H1 (cell line): ENCODE measurements around the gene MAGI2. TPM values are rescaled to one million over a fixed set of nuclear protein-coding genes. Genes with fewer than 3 reads are reported as not detected.

ENCODE experiments used
- CTCF ChIA-PET: fragments of 300-600 bp; sonication (Branson Sonifier 250); formaldehyde crosslinking; loops from one replicate; lab custom pipeline; 2021; ENCODE audit not compliant: partially characterized antibody; lab: Charles Lee
- POLR2A ChIA-PET: fragments of 300-600 bp; sonication (Branson Sonifier 250); formaldehyde crosslinking; loops from one replicate; lab custom pipeline; 2021; ENCODE audit warnings: inconsistent platforms; ENCODE audit not compliant: partially characterized antibody; lab: Charles Lee
- DNase-seq, 2 experiments: peaks; one replicate each; pipeline versions ENCODE4 v3.0.0 to v3.0.0-alpha.2; 2010 to 2022; ENCODE audit warnings: low spot score in 2 of 2, low read depth in 1 of 2, mixed read lengths in 1 of 2
- FAIRE-seq: peaks from 2 replicates; lab custom pipeline; 2011; peaks lifted over from hg19 to GRCh38; lab: Jason Lieb, UNC
- H2AFZ ChIP-seq: 2 replicates; pipeline ENCODE4 v1.8.1; 2012; ENCODE audit warnings: low read length, inconsistent platforms
- H2AK5ac ChIP-seq: 2 replicates; pipeline ENCODE4 v1.6.1; 2013; ENCODE audit warnings: low read depth, low read length
- H2BK120ac ChIP-seq: replicated peaks from 2 replicates; pipeline ENCODE3; 2013; ENCODE audit warnings: low read depth, low read length, inconsistent platforms
- H2BK12ac ChIP-seq: 2 replicates; pipeline ENCODE4 v1.6.1; 2013; ENCODE audit warnings: low read depth, low read length
- H2BK15ac ChIP-seq: 2 replicates; pipeline ENCODE4 v1.6.1; 2013; ENCODE audit warnings: low read length
- H2BK20ac ChIP-seq: 2 replicates; pipeline ENCODE4 v1.6.1; 2013; ENCODE audit warnings: low read length
- H2BK5ac ChIP-seq: 2 replicates; pipeline ENCODE4 v1.6.1; 2013; ENCODE audit warnings: low read depth, low read length
- H3K14ac ChIP-seq: 2 replicates; pipeline ENCODE4 v1.6.1; 2013; ENCODE audit warnings: inconsistent platforms; ENCODE audit not compliant: insufficient read length
- H3K18ac ChIP-seq: 2 replicates; pipeline ENCODE4 v1.6.1; 2013; ENCODE audit warnings: low read length; ENCODE audit errors: extremely low read depth
- H3K23ac ChIP-seq: 2 replicates; pipeline ENCODE4 v1.6.1; 2013; ENCODE audit warnings: inconsistent platforms; ENCODE audit not compliant: insufficient read length
- H3K23me2 ChIP-seq: 2 replicates; pipeline ENCODE4 v1.6.1; 2013; ENCODE audit warnings: low read depth, low read length
- H3K27ac ChIP-seq: 2 replicates; pipeline ENCODE4 v1.6.1; 2011; ENCODE audit warnings: low read depth, low read length, inconsistent platforms
- H3K27me3 ChIP-seq, 4 experiments: replicated peaks in 1 of 4; 1 replicate in 1 of 4; 2 replicates in 3 of 4; pipeline versions ENCODE4 v1.6.1 to v1.8.1; 2011 to 2013; ENCODE audit warnings: low read length in 3 of 4, mild to moderate bottlenecking in 3 of 4, inconsistent platforms in 2 of 4, mixed read lengths in 2 of 4, moderate library complexity in 1 of 4; ENCODE audit not compliant: control insufficient read depth in 3 of 4, insufficient read depth in 3 of 4; ENCODE audit errors: extremely low read depth in 1 of 4
- H3K36me3 ChIP-seq, 4 experiments: 2 replicates each; pipeline versions ENCODE4 v1.6.1 to v1.8.1; 2011 to 2013; ENCODE audit warnings: mild to moderate bottlenecking in 4 of 4, low read length in 3 of 4, moderate library complexity in 2 of 4, control low read depth in 1 of 4, inconsistent platforms in 1 of 4; ENCODE audit not compliant: insufficient read depth in 4 of 4, control insufficient read depth in 2 of 4
- H3K4ac ChIP-seq: replicated peaks from 2 replicates; pipeline ENCODE3; 2013; ENCODE audit warnings: low read length, low read depth, mixed read lengths, inconsistent platforms; ENCODE audit not compliant: insufficient read length
- H3K4me1 ChIP-seq, 4 experiments: replicated peaks in 1 of 4; 1 replicate in 1 of 4; 2 replicates in 3 of 4; pipeline versions ENCODE4 v1.6.1 to v1.8.1; 2011 to 2013; ENCODE audit warnings: low read length in 3 of 4, inconsistent platforms in 2 of 4, mixed read lengths in 1 of 4; ENCODE audit not compliant: insufficient read depth in 4 of 4, control insufficient read depth in 3 of 4
- H3K4me2 ChIP-seq, 2 experiments: 2 replicates each; pipeline versions ENCODE4 v1.6.1 to v1.8.1; 2011 to 2013; ENCODE audit warnings: low read depth in 2 of 2, low read length in 2 of 2, control low read depth in 1 of 2, inconsistent platforms in 1 of 2, mild to moderate bottlenecking in 1 of 2; ENCODE audit not compliant: insufficient read depth in 1 of 2
- H3K4me3 ChIP-seq, 4 experiments: fragments of 200-600, 300-600 bp in 1 of 4; sonication (generic), shearing (Covaris generic), sonication (Bioruptor Twin) in 1 of 4; 2 replicates each; pipeline versions ENCODE4 v1.5.1 to v1.8.1; 2011 to 2016; ENCODE audit warnings: low read length in 4 of 4, low read depth in 3 of 4, control low read depth in 2 of 4, inconsistent platforms in 2 of 4, mild to moderate bottlenecking in 2 of 4, mixed read lengths in 1 of 4, moderate library complexity in 1 of 4; ENCODE audit not compliant: insufficient read depth in 2 of 4; ENCODE audit errors: extremely low read depth in 1 of 4
- H3K56ac ChIP-seq: replicated peaks from 2 replicates; pipeline ENCODE3; 2013; ENCODE audit warnings: low read depth, mild to moderate bottlenecking, mixed read lengths, low read length, inconsistent platforms; ENCODE audit not compliant: insufficient read length
- H3K79me1 ChIP-seq: 2 replicates; pipeline ENCODE4 v1.6.1; 2013; ENCODE audit warnings: low read depth, low read length, control low read depth
- H3K79me2 ChIP-seq, 2 experiments: 2 replicates each; pipeline versions ENCODE4 v1.6.1 to v1.8.1; 2012 to 2013; ENCODE audit warnings: low read length in 2 of 2, mild to moderate bottlenecking in 2 of 2, inconsistent platforms in 1 of 2; ENCODE audit not compliant: insufficient read depth in 2 of 2, control insufficient read depth in 1 of 2
- H3K9ac ChIP-seq, 4 experiments: replicated peaks in 1 of 4; 1 replicate in 1 of 4; 2 replicates in 3 of 4; pipeline versions ENCODE4 v1.6.1 to v1.8.1; 2011 to 2013; ENCODE audit warnings: low read depth in 3 of 4, low read length in 3 of 4, control low read depth in 2 of 4, mild to moderate bottlenecking in 2 of 4, moderate library complexity in 2 of 4, inconsistent platforms in 1 of 4; ENCODE audit errors: extremely low read depth in 1 of 4
- H3K9me3 ChIP-seq, 2 experiments: 2 replicates each; pipeline versions ENCODE4 v1.6.1 to v1.8.1; 2012 to 2013; ENCODE audit warnings: mild to moderate bottlenecking in 2 of 2, moderate library complexity in 2 of 2, control low read depth in 1 of 2, inconsistent platforms in 1 of 2, low read depth in 1 of 2, low read length in 1 of 2, mixed read lengths in 1 of 2; ENCODE audit not compliant: insufficient read depth in 2 of 2
- H4K20me1 ChIP-seq, 2 experiments: replicated peaks in 1 of 2; 2 replicates each; pipeline versions ENCODE3 to v1.8.1; 2011 to 2013; ENCODE audit warnings: inconsistent platforms in 2 of 2, low read length in 2 of 2, mild to moderate bottlenecking in 1 of 2; ENCODE audit not compliant: insufficient read depth in 2 of 2, control insufficient read depth in 1 of 2
- H4K5ac ChIP-seq: 2 replicates; pipeline ENCODE4 v1.6.1; 2013; ENCODE audit warnings: low read length, low read depth, mixed read lengths, inconsistent platforms; ENCODE audit not compliant: insufficient read length
- H4K8ac ChIP-seq: 2 replicates; pipeline ENCODE4 v1.8.0; 2013; ENCODE audit warnings: mild to moderate bottlenecking, moderate library complexity, low read length, inconsistent platforms; ENCODE audit not compliant: insufficient read depth; ENCODE audit errors: extremely low read depth
- H4K91ac ChIP-seq: replicated peaks from 2 replicates; pipeline ENCODE3; 2013; ENCODE audit warnings: low read length, mixed read lengths, inconsistent platforms; ENCODE audit not compliant: insufficient read length
- MAFK ChIP-seq: IDR thresholded peaks from 2 replicates; pipeline ENCODE4 v1.6.1; 2012; ENCODE audit warnings: low read depth, mild to moderate bottlenecking, improper control_type of control experiment, low read length
- POU5F1 ChIP-seq: IDR thresholded peaks from 2 replicates; pipeline ENCODE4 v1.6.1; 2011; ENCODE audit warnings: low read depth, mild to moderate bottlenecking, low read length, moderate library complexity
- SP2 ChIP-seq: IDR thresholded peaks from 2 replicates; pipeline ENCODE4 v1.6.1; 2012; ENCODE audit warnings: mild to moderate bottlenecking, low read length, inconsistent platforms
- WGBS, 2 experiments: shearing (Covaris generic) in 1 of 2; methylation state at CpG; one replicate each; pipeline versions ENCODE4 v1.1.6 to v1.1.7; 2013 to 2015; ENCODE audit warnings: low lambda C conversion rate in 2 of 2, mixed read lengths in 2 of 2, inconsistent platforms in 1 of 2, low coverage in 1 of 2, missing lambda C conversion rate in 1 of 2; ENCODE audit not compliant: insufficient replicate concordance in 2 of 2, insufficient coverage in 1 of 2, insufficient read length in 1 of 2; ENCODE audit errors: extremely low coverage in 1 of 2, missing lambda C conversion rate in 1 of 2; 5-methylcytosine and 5-hydroxymethylcytosine counted together
- polyA plus RNA-seq, 7 experiments: library from polyadenylated mRNA; depleted of rRNA in 3 of 7; stranded (reverse) in 5 of 7; unstranded in 2 of 7; fragments of >200 nt in 5 of 7; fragments of 200-250 nt in 2 of 7; gene quantifications; 1 replicate in 5 of 7; 2 replicates in 1 of 7; 4 replicates in 1 of 7; pipeline versions ENCODE4 v1.2.1 to v1.2.3, GENCODE V29; 2011 to 2013; ENCODE audit warnings: missing spikeins in 2 of 7, mixed read lengths in 2 of 7
- total RNA-seq: library from RNA; stranded (reverse); fragmentation: NEBNext Ultra II Directional; extraction: Animal tissue kit (Norgen Biotek cat#: 25700); gene quantifications from 2 replicates; pipeline ENCODE4 v1.2.1, GENCODE V29; 2021
- TF ChIP-seq, protein P1 (sequence below): IDR thresholded peaks from 2 replicates; pipeline ENCODE4 v1.6.1; 2011; ENCODE audit warnings: low read length, improper control_type of control experiment
- TF ChIP-seq, protein P2 (sequence below): IDR thresholded peaks from 2 replicates; pipeline ENCODE4 v1.6.1; 2012; ENCODE audit warnings: inconsistent platforms

The MAGI2 gene
- total and polyA plus RNA-seq, 2 of the 8 experiments (the other 6 are each of a cell fraction or from before 2014, with no cell fraction given), result 6.0 to 27.3 TPM

- FAIRE-seq, result peak; percentile 7
- no peaks in the 10 kb centered on the region; the same call in 1 of the 2 replicates for H3K23me2 ChIP-seq
- no peak overlapping the region for H3K27ac ChIP-seq
- no peaks in the 10 kb centered on the region for H3K79me2 ChIP-seq
- H4K5ac ChIP-seq, result no peak overlapping the region
- H2AK5ac ChIP-seq, result no peak overlapping the region
- ChIA-PET POLR2A (no interaction called here), CTCF (interaction anchor here (1.0 to 1.4 kb wide), 2 partner anchors 53 to 128 kb away, joined by 3 to 6 read pairs; no protein-coding TSS in a partner anchor)
- no peak overlapping the region for H2BK15ac ChIP-seq
- no peak overlapping the region for H3K9ac ChIP-seq
- H3K14ac ChIP-seq, result no peak overlapping the region
- no peaks in the 10 kb centered on the region for H4K20me1 ChIP-seq
- no peaks in the 10 kb centered on the region for H3K9me3 ChIP-seq
- no peaks in the 10 kb centered on the region for H3K79me1 ChIP-seq
- H3K4me3 ChIP-seq, result peak overlapping the region in 1 of 4 experiments; percentile 2; a peak in 1 of 8 replicates
- no peak overlapping the region for H4K91ac ChIP-seq
- H3K18ac ChIP-seq, result no peak overlapping the region
- no peak for DNase-seq
- no peak overlapping the region for H2BK120ac ChIP-seq
- no peaks in the 10 kb centered on the region; a peak in 1 of 8 replicates for H3K36me3 ChIP-seq
- H2BK12ac ChIP-seq, result no peak overlapping the region
- H3K56ac ChIP-seq, result no peak overlapping the region
- H4K8ac ChIP-seq, result no peak overlapping the region
- peaks cover 4 to 11% (median 7%) of the 10 kb centered on the region in 4 experiments for H3K4me1 ChIP-seq
- peak overlapping the region; percentile 25 to 55; a peak in 2 of 4 replicates for H3K4me2 ChIP-seq
- H2AFZ ChIP-seq, result no peak overlapping the region
- no peaks in the 10 kb centered on the region for H3K27me3 ChIP-seq
- H3K23ac ChIP-seq, result no peak overlapping the region
- no peak for TF ChIP-seq POU5F1
- TF ChIP-seq, protein P1, sequence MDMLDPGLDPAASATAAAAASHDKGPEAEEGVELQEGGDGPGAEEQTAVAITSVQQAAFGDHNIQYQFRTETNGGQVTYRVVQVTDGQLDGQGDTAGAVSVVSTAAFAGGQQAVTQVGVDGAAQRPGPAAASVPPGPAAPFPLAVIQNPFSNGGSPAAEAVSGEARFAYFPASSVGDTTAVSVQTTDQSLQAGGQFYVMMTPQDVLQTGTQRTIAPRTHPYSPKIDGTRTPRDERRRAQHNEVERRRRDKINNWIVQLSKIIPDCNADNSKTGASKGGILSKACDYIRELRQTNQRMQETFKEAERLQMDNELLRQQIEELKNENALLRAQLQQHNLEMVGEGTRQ, result no peak
- TF ChIP-seq MAFK, result no peak
- TF ChIP-seq, protein P2, sequence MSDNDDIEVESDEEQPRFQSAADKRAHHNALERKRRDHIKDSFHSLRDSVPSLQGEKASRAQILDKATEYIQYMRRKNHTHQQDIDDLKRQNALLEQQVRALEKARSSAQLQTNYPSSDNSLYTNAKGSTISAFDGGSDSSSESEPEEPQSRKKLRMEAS, result no peak
- TF ChIP-seq SP2, result no peak
- no peak overlapping the region for H2BK20ac ChIP-seq
- 35% methylated on average over 9 of the region's 9 CpGs; no CpG with 5 or more reads in 1 of the 2 experiments for WGBS, 2 experiments
- no peak overlapping the region for H3K4ac ChIP-seq
- H2BK5ac ChIP-seq, result no peak overlapping the region
Observed at GRCh38 chr7:78073609-78074382, 1379.7 kb downstream of the MAGI2 start.
